MCF 10A (cell line): ENCODE data around the gene EIF4E2. TPM values are rescaled to one million over a fixed set of nuclear protein-coding genes. Genes with fewer than 3 reads are reported as not detected.

Source experiments
- BruUV-seq: library from RNA; stranded (reverse); fragments of 400-500 nt; replicated peaks from 2 replicates; lab custom pipeline; 2021; lab: Mats Ljungman, UMichigan
- CTCF ChIA-PET: fragments of 300-600 bp; sonication (Branson Sonifier 250); formaldehyde crosslinking; extraction: SDS; loops from one replicate; lab custom pipeline; 2021; ENCODE audit warnings: antibody characterized with exemption, inconsistent platforms; lab: Yijun Ruan, JAX
- POLR2A ChIA-PET: fragments of 300-600, 350-650 bp; sonication (Branson Sonifier 250); formaldehyde crosslinking; extraction: SDS; loops from one replicate; lab custom pipeline; 2020; ENCODE audit warnings: antibody characterized with exemption, inconsistent platforms; lab: Yijun Ruan, JAX
- DNase-seq: peaks from one replicate; pipeline ENCODE4 v3.0.0-alpha.2; 2018; ENCODE audit not compliant: unreplicated experiment
- H3K27ac Mint-ChIP-seq: one replicate; pipeline ENCODE4 v1.8.0; 2022; ENCODE audit warnings: mild to moderate bottlenecking, low read depth, mixed read lengths; ENCODE audit not compliant: unreplicated experiment
- H3K27me3 Mint-ChIP-seq: one replicate; pipeline ENCODE4 v1.8.0; 2022; ENCODE audit warnings: mixed read lengths; ENCODE audit not compliant: insufficient read depth, unreplicated experiment
- H3K36me3 Mint-ChIP-seq: one replicate; pipeline ENCODE4 v1.8.0; 2022; ENCODE audit warnings: mild to moderate bottlenecking, moderate library complexity, mixed read lengths; ENCODE audit not compliant: insufficient read depth, unreplicated experiment
- H3K4me1 Mint-ChIP-seq: one replicate; pipeline ENCODE4 v1.8.0; 2022; ENCODE audit warnings: mixed read lengths; ENCODE audit not compliant: insufficient read depth, unreplicated experiment
- H3K4me3 Mint-ChIP-seq: one replicate; pipeline ENCODE4 v1.8.0; 2022; ENCODE audit warnings: mild to moderate bottlenecking, moderate library complexity, mixed read lengths; ENCODE audit not compliant: unreplicated experiment
- H3K9me3 Mint-ChIP-seq: one replicate; pipeline ENCODE4 v1.8.0; 2022; ENCODE audit warnings: mixed read lengths; ENCODE audit not compliant: unreplicated experiment
- CTCF ChIP-seq: fragments of 200-600 bp; IDR thresholded peaks from one replicate; pipeline ENCODE4 v1.8.0; 2022; ENCODE audit warnings: antibody characterized with exemption, mild to moderate bottlenecking; ENCODE audit not compliant: unreplicated experiment
- intact Hi-C: fragments of 100-400 bp; cut with micrococcal nuclease; formaldehyde crosslinking; loops from 2 replicates; pipeline ENCODE4 v1.14.1; 2022
- total RNA-seq: library from RNA; stranded (reverse); gene quantifications from 2 replicates; pipeline ENCODE4 v1.2.3, GENCODE V29; 2022

Gene EIF4E2
- total RNA-seq, 1 experiment from 2014 or later, result 52.8 TPM

DNA sequence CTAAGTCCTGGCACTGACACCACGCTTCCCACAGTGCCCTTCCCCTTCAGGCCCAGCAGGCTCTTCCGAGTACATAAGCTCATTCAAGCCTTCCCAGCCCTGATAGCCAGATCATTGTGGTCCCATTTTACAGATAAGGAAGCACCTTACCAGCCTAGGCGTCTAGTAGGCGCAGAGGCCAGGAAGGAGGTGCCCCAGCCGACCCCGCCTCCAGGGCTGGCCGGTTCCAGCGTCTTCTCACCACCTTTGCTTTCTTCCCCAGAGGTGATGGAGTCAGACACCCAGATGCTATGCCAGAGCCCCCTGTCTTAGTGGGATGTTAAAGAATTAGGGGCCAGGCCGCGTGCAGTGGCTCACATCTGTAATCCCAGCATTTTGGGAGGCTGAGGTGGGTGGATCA, 54.0 kb downstream of the EIF4E2 start:
- DNase-seq, result no peak
- Mint-ChIP-seq H3K36me3 (no peaks in the 10 kb centered on the region), H3K4me3 (no peak overlapping the region), H3K27ac (no peak overlapping the region), H3K4me1 (peaks cover 5% of the 10 kb centered on the region), H3K9me3 (no peaks in the 10 kb centered on the region), H3K27me3 (peaks cover 19% of the 10 kb centered on the region)
- ChIA-PET CTCF (interaction anchor here (0.6 to 1.3 kb wide), 2 partner anchors 62 to 71 kb away, joined by 3 read pairs; no protein-coding TSS in a partner anchor), POLR2A (no interaction called here)
- TF ChIP-seq CTCF, result no peak
- BruUV-seq, result no TSS peak
- intact Hi-C loops, result no loop called here

DNA sequence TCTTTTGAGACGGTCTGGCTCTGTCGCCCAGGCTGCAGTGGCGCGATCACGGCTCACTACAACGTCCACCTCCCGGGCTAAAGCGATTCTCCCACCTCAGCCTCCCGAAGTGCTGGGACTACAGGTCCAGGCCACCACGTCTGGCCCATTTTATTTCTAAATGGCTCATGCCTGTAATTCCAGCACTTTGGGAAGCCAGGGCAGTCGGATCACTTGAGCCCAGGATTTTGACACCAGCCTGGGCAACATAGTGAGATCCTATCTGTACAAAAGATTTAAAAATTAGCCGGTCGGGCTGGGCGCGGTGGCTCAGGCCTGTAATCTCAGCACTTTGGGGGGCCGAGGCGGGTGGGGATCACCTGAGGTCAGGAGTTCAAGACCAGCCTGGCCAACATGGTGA, 56.5 kb downstream of the EIF4E2 start:
- Mint-ChIP-seq H3K27ac (no peak overlapping the region), H3K4me1 (peaks cover 5% of the 10 kb centered on the region), H3K27me3 (peaks cover 19% of the 10 kb centered on the region), H3K4me3 (no peak overlapping the region), H3K9me3 (no peaks in the 10 kb centered on the region), H3K36me3 (no peaks in the 10 kb centered on the region)
- no peak for DNase-seq
- intact Hi-C loops, result loop anchor here (2.0 to 5.0 kb wide), 2 partner anchors 92 to 245 kb away; no protein-coding TSS in a partner anchor
- POLR2A ChIA-PET, result interaction anchor here (0.6 kb wide), 1 partner anchor 200 kb away, joined by 3 read pairs; no protein-coding TSS in a partner anchor
- BruUV-seq, result no TSS peak
- no peak for TF ChIP-seq CTCF
- CTCF ChIA-PET, result interaction anchor here (0.6 to 0.7 kb wide), 2 partner anchors 77 to 629 kb away, joined by 3 read pairs; no protein-coding TSS in a partner anchor

- TF ChIP-seq CTCF, result no peak
- no peak overlapping the region for H3K27ac Mint-ChIP-seq
Measured at GRCh38 chr2:232609607-232610006, 59.1 kb downstream of the EIF4E2 start.

GRCh38 chr2:232610081-232610480, 59.6 kb downstream of the EIF4E2 start:
- no peak overlapping the region for H3K4me3 Mint-ChIP-seq
- intact Hi-C loops, result no loop called here
- peaks cover 9% of the 10 kb centered on the region for H3K4me1 Mint-ChIP-seq
- TF ChIP-seq CTCF, result no peak
- H3K27ac Mint-ChIP-seq, result no peak overlapping the region
- CTCF ChIA-PET, result interaction anchor here (0.6 to 2.4 kb wide), 3 partner anchors 14 to 87 kb away, joined by 4 to 22 read pairs (median 7); partner anchors contain the start of gene GIGYF2
- no peaks in the 10 kb centered on the region for H3K27me3 Mint-ChIP-seq
- DNase-seq, result no peak
- POLR2A ChIA-PET, result interaction anchor here (1.4 kb wide), 1 partner anchor 642 kb away, joined by 3 read pairs; no protein-coding TSS in a partner anchor
- BruUV-seq, result no TSS peak
- H3K36me3 Mint-ChIP-seq, result peaks cover 5% of the 10 kb centered on the region
- H3K9me3 Mint-ChIP-seq, result no peaks in the 10 kb centered on the region

More at GRCh38 chr2:232609607-232610006, 59.1 kb downstream of the EIF4E2 start:
- H3K9me3 Mint-ChIP-seq, result no peaks in the 10 kb centered on the region
- peak; percentile 33 for DNase-seq
- H3K36me3 Mint-ChIP-seq, result peaks cover 5% of the 10 kb centered on the region
- POLR2A ChIA-PET, result interaction anchor here (1.4 kb wide), 1 partner anchor 643 kb away, joined by 3 read pairs; no protein-coding TSS in a partner anchor
- peaks cover 9% of the 10 kb centered on the region for H3K4me1 Mint-ChIP-seq
- H3K4me3 Mint-ChIP-seq, result no peak overlapping the region
- intact Hi-C loops, result loop anchor here (5.0 kb wide), 1 partner anchor 243 kb away; no protein-coding TSS in a partner anchor
- BruUV-seq, result no TSS peak
- H3K27me3 Mint-ChIP-seq, result peaks cover 2% of the 10 kb centered on the region
- CTCF ChIA-PET, result interaction anchor here (1.5 kb wide), 1 partner anchor 87 kb away, joined by 7 read pairs; the partner anchor contains the start of gene GIGYF2
